HG02970 (cell line): ENCODE measurements around the gene SPATA16.
"Not testable (repeated sequence)": the region's sequence is repeated elsewhere in the genome, so short reads cannot be mapped to it uniquely, and the experiment has no call there.

Source experiments
- ATAC-seq: cut with Tn5 transposase; IDR thresholded peaks from one replicate; pipeline ENCODE4 v1.9.1; 2021; ENCODE audit warnings: mild to moderate bottlenecking, moderate library complexity, moderate number of reproducible peaks; ENCODE audit not compliant: unreplicated experiment, low FRiP score

Gene SPATA16, protein sequence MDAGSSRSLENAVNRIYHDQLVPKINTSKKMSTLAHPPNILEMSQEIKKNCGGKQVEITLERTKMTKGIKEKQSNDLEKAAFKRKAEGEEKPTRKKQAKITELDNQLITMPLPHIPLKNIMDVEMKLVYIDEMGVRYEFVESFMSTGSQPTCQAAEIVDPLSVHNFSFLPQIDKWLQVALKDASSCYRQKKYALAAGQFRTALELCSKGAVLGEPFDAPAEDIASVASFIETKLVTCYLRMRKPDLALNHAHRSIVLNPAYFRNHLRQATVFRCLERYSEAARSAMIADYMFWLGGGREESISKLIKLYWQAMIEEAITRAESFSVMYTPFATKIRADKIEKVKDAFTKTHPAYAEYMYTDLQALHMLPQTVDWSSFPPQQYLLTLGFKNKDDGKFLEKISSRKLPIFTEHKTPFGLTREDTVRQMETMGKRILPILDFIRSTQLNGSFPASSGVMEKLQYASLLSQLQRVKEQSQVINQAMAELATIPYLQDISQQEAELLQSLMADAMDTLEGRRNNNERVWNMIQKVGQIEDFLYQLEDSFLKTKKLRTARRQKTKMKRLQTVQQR

DNA sequence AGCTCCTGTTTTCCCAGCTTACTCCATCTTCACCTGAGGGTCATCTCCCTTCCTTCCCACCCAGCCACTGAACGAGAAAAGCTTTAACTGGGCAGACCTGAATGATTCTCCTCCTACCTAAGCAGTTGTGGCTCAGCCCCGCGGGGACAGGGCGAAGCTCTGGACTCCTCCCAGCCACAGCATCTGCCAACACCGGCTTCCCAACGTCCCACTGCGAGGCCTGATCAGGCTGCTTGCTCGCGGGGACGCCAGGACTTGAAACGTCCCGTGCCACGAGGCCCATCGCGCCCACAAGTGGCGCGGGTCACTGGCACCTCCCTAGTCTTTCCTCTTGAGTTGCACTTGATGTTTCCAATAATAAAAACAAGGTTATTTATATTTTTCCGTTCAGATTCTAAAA, at the start of gene SPATA16:
TSS of gene SPATA16 (minus strand) at position 250 of the 400 bp plus-strand sequence. CDS start 23,504 bp downstream, outside the sequence.
- ATAC-seq = no peak

DNA sequence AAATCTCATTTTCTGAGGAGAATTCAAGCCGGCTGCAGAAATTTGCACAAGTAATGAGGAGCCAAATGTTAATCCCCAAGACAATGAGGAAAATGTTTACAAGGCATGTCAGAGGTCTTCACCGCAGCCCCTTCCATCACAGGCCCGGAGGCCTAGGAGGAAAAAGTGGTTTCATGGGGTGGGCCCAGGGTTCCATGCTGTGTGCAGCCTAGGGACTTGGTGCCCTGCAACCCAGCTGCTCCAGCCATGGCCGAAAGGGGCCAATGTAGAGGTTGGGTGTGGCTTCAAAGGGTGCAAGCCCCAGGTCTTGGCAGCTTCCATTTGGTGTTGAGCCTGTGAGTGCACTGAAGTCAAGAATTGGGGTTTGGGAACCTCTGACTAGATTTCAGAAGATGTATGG, 42.0 kb upstream of the SPATA16 start:
- not testable (repeated sequence) for ATAC-seq

DNA sequence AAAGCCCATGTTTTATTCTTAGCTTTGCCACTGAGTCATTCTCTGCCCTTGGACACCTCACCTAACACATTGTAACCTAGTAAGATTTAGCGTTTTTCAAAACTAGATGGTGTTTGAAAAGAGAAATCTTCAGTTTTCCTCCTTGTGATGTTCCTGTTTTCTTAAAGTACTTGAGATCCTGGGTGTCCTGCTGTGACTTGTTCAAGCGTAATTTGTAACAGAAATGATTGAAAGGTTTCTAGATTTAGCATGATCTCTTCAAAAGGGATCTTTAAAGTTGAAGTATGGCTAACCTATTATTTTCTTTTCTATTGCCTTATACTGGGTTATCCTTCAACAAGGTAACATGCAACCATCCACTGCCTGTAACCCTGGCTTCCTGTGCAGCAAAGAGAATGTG, 32.6 kb upstream of the SPATA16 start:
- ATAC-seq = no peak

DNA sequence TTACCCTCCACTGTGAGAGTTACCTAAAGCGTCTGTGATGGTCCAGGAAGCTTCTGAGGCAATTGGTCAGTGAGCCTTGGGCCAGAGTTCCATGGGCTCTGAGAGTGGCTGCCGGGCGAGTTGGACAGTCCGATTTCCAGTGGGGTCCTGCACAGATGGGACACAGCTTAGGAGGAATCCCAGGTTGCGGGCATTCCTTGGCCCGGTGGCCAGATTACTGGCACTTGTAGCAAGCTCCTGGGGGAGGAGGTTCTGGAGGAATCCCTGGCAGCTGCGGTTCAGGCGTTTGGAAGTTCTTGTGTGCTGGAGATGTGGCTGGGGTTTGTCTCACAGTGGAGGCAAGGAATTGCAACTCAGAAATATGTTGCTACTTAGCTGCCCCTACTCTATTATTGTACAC, 18.1 kb upstream of the SPATA16 start:
- ATAC-seq = not testable (repeated sequence)

DNA sequence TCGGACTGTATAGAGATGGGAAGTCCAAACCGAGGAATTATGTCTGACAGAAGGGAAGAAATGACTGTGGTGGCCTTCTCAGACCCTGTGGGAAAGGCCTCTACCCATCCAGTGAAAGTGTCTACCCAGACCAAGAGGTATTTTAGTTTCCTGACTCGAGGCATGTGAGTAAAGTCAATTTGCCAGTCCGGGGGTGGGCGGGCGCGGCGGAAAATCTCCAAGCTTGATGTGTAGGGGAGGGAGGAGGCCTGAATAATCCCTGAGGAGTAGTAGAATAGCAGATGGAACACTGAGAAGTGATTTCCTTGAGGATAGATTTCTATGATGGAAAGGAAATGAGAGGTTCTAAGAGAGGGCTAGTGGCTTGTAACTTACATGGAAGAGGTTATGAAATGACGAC, 15.5 kb upstream of the SPATA16 start:
- not testable (repeated sequence) for ATAC-seq

DNA sequence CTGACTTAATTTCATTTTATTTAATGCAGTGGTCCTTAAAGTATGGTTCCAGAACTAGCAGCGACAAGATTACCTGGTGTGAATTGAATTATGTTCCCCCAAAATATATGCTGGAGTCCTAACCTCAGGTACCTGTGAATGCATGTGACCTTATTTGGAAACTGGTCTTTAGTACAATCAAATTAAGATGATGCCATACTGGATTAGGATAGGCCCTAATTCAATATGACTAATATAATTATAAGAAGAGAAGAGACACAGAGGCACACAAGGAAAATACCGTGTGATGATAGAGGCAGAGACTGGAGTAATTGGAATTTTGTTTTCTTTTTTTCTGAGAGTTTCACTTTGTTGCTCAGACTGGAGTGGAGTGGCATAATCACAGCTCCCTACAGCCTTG, 12.6 kb upstream of the SPATA16 start:
- ATAC-seq = no peak

DNA sequence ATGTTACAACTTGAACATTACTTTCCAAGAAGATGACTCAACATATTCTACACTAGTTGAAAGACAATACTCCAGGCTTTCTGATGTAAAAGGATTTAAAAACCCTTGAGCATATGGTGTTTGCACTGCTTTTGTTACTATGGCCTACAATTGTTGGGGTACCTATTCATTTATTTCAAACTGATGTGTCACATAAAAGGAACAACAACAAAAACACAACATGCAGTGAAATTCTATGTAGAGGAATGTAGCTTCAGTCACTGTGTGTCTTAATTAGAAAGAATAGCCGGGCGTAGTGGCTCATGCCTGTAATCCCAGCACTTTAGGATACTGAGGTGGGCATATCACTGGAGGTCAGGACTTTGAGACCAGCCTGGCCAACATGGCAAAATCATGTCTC, 1.6 kb downstream of the SPATA16 start:
- no peak for ATAC-seq

DNA sequence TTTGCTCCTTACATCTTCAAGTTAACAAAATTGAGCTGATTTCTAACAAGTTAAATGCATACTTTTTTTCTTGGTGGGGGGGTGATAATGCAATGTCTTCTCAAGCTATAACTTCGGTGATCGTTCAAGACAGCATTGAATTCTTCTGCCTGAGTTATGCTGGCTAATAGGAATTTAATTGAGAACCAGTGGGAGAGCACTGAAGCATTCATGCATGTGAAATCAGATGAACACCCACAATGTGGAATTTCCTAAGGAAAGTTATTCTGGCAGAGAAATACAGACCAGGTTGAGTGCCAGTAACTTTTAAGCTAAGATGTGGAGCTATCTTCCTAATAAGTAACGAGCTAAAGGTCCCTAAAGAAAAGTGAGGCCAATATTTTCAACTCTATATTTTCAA, 3.0 kb downstream of the SPATA16 start:
- no peak for ATAC-seq

DNA sequence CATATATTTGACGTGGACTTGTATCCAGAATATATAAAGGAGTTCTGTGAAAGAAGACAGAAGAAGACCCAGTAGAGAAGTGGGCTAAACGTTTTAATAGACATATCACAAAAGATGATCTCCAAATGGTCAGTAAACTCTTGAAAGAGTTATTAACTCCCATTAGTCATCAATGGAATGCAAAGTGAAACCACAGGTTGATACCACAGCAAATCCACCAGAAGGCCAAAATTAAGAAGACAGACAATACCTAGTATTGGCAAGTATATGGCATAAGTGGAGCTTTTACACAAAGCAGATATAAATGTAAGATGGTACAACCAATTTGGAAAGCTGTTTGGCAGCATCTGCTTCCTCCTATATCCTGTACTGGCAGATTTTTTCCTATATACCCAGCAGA, 6.0 kb downstream of the SPATA16 start:
- ATAC-seq = no peak

DNA sequence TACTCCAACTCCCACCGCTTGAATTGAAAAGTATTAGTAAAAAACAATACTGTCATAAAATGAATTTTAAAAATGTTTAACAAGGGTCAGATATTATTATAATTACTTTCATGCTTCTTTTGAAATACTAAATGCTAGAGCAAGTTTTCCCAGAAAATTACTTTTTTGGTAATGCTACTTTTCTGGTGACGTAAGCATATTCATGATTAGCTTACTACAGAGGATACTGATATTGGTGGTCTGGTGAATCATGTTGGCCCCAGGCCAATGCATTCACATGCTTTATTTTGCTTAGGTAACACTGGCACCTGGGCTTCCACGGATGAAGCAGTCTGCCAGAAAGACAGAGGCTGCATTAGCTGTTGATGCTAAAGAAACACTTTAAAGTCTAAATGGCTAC, 12.4 kb downstream of the SPATA16 start:
- no peak for ATAC-seq

DNA sequence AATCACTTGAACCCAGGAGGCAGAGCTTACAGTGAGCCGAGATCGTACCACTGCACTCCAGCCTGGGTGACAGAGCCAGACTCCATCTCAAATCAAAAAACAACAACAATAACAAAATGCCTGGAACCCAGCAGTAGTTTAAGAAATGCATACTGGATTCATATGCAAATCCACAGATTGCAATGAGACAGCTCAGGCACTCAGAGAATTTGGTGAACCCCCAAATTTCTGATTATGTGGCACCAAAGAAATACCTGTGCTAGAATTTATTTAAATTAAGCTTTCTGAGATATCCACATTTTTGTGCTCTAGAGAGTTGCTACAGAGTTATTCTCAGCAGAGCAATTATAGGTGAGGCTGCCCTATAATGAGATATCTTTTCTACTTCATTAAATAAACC, 29.7 kb downstream of the SPATA16 start:
- ATAC-seq = no peak

DNA sequence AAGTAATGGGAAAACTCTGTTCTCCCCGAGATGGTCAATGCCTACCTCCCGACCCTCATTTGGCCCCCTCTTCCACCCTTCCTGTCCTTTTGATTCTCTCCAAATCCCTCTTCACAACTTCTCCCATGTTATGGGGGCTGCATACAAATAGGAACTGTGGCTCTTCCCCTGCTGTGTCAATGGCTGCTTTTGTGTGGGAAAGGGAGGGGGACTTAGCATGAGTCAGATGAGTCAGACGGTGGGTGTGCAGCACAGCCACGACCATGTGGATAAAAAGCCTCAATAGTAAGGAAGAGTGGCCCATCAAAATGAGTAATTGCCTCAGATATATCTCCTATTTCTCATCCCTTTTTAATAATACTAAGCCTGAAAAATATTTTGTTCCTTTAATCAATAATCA, 31.9 kb downstream of the SPATA16 start:
- ATAC-seq = no peak

DNA sequence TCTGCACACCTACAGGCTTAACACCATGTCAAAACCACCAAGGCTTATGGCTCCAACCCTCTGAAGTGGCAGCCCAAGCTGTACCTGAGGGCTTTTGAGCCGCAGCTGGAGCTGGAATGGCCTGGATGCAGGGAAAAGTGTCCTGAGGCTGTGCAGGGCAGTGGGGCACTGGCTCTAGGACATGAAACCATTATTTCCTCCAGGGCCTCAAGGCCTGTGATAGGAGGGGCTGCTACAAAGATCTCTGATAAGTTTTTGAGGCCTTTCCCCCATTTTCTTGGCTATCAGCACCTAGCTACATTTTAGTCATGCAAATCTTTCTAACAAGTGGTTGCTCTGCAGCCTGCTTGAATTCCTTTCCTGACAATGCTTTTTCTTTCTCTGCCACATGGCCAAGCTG, 37.6 kb downstream of the SPATA16 start:
- no peak for ATAC-seq

DNA sequence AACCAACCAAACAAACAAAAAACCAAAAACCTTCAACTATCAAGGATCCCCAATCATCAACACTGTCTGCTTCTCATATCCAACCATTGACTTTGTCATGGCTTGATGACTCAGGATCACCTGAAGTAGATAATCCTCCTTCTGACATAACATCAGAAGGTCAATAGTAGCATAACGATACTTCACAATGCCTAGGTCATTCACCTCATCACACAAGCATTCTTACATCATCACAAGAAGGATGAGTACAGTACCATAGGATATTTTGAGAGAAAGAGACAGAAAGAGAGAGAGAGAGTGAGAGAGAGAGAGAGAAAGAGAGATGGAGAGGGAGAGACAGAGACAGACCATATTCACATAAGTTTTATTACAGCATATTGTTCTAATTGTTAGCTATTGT, 42.1 kb downstream of the SPATA16 start:
- no peak for ATAC-seq

DNA sequence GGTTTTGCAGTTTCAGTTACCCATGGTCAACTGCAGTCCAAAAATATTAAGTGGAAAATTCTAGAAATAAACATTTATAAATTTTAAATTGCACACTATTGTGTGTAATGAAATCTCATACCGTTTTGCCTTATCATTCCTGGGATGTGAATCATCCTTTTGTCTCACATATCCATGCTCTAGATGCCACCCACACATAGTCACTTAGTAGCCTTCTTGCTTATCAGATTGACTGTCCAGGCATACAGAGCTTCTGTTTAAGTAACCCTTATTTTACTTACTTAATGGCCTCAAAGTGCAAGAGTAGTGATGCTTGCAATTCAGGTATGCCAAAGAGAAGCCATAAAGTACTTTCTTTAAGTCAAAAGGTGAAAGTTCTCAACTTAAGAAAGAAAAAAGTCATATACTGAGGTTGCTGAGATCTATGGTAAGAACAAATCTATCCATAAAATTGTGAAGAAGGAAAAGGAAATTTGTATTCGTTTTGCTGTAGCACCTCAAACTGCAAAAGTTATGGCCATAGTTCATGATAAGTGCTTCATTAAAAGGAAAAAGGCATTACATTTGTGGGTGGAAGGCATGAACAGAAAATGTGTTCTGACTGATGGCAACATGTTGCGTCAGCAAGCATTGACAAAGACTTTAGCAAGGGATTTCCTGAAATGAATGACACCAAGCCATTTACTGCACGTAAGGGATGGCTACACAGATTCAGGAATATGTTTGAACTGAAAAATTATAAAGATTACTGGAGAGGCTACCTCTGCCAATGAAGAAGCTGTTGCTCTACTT, 43.8 kb downstream of the SPATA16 start:
- no peak for ATAC-seq

DNA sequence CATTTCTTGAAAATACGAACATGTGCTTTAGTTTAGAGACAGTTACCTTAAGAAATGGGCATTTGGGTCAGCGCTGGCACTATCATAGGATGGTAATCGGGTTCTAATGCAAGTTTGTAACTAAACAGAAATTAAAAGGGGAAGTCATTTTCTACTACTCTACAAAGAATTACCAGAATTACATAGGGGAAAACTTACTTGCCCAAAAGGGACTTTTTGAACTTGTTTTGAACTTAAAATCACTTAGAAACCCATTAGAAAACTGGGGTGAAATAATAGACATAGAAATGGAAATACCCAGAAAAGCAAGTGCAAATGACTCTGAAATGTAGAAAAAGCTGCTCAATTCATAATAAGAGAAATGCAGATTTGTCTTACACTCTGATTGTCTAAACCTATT, 44.9 kb downstream of the SPATA16 start:
- ATAC-seq = no peak

DNA sequence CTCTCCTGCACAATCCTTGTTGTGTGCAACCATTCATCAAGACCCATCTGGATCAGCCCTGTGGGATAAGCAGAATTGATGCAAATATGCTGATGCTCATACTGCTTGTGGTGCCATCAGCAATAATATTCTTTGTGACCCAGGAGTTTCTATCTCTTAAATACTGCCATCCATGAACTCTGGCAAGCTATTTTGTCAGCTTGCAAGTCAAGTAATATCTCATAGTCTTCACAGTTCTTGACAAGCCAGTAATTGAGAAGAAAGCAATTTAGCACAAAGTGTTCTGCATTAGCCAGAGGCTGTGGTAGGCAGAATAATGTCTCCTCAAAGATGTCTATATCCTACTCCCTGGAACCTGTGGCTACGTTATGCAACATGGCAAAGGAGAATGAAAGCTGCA, 49.0 kb downstream of the SPATA16 start:
- no peak for ATAC-seq

DNA sequence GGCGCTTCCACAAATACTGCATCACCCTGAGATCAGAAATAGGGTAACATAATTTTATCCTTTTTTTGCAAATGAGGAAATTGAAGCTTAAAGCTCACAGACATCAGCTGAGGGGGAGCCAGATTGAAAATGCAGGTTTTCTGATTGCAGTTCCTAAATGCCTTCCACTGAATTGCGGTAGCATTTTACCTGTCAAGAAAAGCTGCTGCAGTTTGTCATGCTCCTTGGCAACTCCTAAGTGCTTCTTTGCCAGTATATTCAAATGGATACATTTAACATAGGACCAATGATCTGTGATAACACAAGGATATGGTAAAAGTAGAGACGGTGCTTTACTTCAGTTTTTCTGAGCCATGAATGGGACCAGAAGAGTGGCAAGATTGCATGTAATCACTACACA, 50.5 kb downstream of the SPATA16 start:
- ATAC-seq = no peak

DNA sequence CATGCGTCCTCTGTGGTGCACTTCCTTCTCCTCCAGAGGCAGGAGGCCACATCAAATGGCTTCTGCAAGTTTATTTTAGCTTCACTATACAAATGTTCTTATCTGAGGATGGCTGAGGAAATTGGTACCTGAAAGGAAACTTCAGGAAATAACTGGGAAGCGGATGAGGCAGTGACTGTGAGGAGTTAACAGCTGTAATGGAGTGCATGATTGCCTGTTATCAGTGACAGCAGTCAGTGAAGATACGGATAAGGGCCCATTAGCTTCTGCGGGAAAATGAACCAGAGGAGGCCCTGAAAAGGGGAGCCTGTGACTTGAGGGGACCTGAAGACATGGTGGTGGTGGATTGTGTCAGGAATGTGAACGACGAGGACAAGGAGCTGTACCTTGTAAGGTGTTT, 51.8 kb downstream of the SPATA16 start:
- no peak for ATAC-seq

DNA sequence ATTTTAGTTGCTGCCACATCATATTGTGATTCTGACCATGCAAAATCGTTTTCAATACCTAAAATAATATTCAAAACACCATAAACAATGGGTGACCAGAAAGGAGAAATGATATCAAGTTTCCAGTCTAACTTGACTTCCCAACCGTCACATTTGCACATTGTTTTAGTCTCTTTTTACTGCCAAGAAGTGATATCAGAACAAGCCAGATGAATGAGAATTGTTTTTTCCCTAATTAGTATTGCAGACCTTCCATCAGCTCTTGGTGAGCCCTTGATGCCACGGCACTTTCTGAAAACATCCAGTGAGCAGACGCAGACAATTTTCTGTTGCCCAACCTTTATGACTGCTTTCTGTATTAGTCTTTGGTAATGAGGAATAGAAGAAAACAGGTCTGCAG, 62.5 kb downstream of the SPATA16 start:
- no peak for ATAC-seq
